Measurements from ENCODE around the gene DLGAP1.

Gene DLGAP1

GRCh38 chr18:4433717-4434116 lies 21.4 kb downstream of the DLGAP1 start:
- Histone ChIP-seq H3K36me3 (ENCODE audit: control insufficient read depth in 2 of 2, insufficient read depth in 1 of 2, low read length in 2 of 2) (no peaks in the 10 kb centered on the region), H3K4me3 (ENCODE audit: low read depth, low read length) (no peak overlapping the region), H3K4me1 (ENCODE audit: control insufficient read depth, insufficient read depth, low read length) (no peaks in the 10 kb centered on the region), H3K9me3 (ENCODE audit: control insufficient read depth, insufficient read depth, low read depth, low read length) (no peaks in the 10 kb centered on the region), H3K27ac (ENCODE audit: extremely low read depth, low read depth, low read length) (no peak overlapping the region)
- ChIA-PET POLR2A (no interaction called here), CTCF (no interaction called here)
- TF ChIP-seq, protein P1, sequence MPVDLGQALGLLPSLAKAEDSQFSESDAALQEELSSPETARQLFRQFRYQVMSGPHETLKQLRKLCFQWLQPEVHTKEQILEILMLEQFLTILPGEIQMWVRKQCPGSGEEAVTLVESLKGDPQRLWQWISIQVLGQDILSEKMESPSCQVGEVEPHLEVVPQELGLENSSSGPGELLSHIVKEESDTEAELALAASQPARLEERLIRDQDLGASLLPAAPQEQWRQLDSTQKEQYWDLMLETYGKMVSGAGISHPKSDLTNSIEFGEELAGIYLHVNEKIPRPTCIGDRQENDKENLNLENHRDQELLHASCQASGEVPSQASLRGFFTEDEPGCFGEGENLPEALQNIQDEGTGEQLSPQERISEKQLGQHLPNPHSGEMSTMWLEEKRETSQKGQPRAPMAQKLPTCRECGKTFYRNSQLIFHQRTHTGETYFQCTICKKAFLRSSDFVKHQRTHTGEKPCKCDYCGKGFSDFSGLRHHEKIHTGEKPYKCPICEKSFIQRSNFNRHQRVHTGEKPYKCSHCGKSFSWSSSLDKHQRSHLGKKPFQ (tag by site-specific recombination; IDR thresholded peaks at IDR 0.05) = no peak
- TF ChIP-seq GLI2 (tag by site-specific recombination; IDR thresholded peaks at IDR 0.05; ENCODE audit: borderline replicate concordance, low read depth) (no peak), ZNF423 (tag by site-specific recombination; IDR thresholded peaks at IDR 0.05) (no peak), OVOL3 (tag by site-specific recombination; IDR thresholded peaks at IDR 0.05) (no peak), ZSCAN5A (tag by site-specific recombination; IDR thresholded peaks at IDR 0.05) (no peak), PRDM1 (tag by site-specific recombination; IDR thresholded peaks at IDR 0.05) (no peak), ZNF202 (tag by site-specific recombination; IDR thresholded peaks at IDR 0.05; ENCODE audit: borderline replicate concordance) (no peak), ZNF843 (tag by site-specific recombination; IDR thresholded peaks at IDR 0.05) (no peak), GLI4 (tag by site-specific recombination; IDR thresholded peaks at IDR 0.05) (no peak), ZNF266 (tag by site-specific recombination; IDR thresholded peaks at IDR 0.05; ENCODE audit: low read depth) (no peak), SP7 (tag by site-specific recombination; IDR thresholded peaks at IDR 0.05) (no peak), KLF8 (tag by site-specific recombination; IDR thresholded peaks at IDR 0.05) (no peak), ZBTB48 (tag by site-specific recombination; IDR thresholded peaks at IDR 0.05) (no peak), FEZF1 (tag by site-specific recombination; IDR thresholded peaks at IDR 0.05) (no peak), ZNF645 (tag by site-specific recombination; IDR thresholded peaks at IDR 0.05) (no peak), ZNF114 (tag by site-specific recombination; IDR thresholded peaks at IDR 0.05) (no peak), ZFP37 (tag by site-specific recombination; IDR thresholded peaks at IDR 0.05) (no peak), TRIM28 (IDR thresholded peaks at IDR 0.05; ENCODE audit: borderline replicate concordance, low read length) (no peak)
- TF ChIP-seq, protein P2, sequence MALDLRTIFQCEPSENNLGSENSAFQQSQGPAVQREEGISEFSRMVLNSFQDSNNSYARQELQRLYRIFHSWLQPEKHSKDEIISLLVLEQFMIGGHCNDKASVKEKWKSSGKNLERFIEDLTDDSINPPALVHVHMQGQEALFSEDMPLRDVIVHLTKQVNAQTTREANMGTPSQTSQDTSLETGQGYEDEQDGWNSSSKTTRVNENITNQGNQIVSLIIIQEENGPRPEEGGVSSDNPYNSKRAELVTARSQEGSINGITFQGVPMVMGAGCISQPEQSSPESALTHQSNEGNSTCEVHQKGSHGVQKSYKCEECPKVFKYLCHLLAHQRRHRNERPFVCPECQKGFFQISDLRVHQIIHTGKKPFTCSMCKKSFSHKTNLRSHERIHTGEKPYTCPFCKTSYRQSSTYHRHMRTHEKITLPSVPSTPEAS (tag by site-specific recombination; IDR thresholded peaks at IDR 0.05) = no peak
- TF ChIP-seq, protein P3, sequence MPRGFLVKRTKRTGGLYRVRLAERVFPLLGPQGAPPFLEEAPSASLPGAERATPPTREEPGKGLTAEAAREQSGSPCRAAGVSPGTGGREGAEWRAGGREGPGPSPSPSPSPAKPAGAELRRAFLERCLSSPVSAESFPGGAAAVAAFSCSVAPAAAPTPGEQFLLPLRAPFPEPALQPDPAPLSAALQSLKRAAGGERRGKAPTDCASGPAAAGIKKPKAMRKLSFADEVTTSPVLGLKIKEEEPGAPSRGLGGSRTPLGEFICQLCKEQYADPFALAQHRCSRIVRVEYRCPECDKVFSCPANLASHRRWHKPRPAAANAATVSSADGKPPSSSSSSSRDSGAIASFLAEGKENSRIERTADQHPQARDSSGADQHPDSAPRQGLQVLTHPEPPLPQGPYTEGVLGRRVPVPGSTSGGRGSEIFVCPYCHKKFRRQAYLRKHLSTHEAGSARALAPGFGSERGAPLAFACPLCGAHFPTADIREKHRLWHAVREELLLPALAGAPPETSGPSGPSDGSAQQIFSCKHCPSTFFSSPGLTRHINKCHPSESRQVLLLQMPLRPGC (tag by site-specific recombination; IDR thresholded peaks at IDR 0.05) = no peak

- Histone ChIP-seq H3K27ac (ENCODE audit: extremely low read depth, low read depth, low read length) (no peak overlapping the region), H3K36me3 (ENCODE audit: control insufficient read depth in 2 of 2, insufficient read depth in 1 of 2, low read length in 2 of 2) (no peaks in the 10 kb centered on the region), H3K4me3 (ENCODE audit: low read depth, low read length) (no peak overlapping the region), H3K9me3 (ENCODE audit: control insufficient read depth, insufficient read depth, low read depth, low read length) (no peaks in the 10 kb centered on the region), H3K4me1 (ENCODE audit: control insufficient read depth, insufficient read depth, low read length) (no peaks in the 10 kb centered on the region)
- ChIA-PET CTCF (interaction anchor here (0.6 kb wide), 1 partner anchor 21 kb away, joined by 4 read pairs; no protein-coding TSS in a partner anchor), POLR2A (no interaction called here)
- TF ChIP-seq ZNF571 (tag by site-specific recombination; IDR thresholded peaks at IDR 0.05) = no peak
- no peak for TF ChIP-seq ZNF473 (tag by site-specific recombination; IDR thresholded peaks at IDR 0.05)
- TF ChIP-seq ZFHX2 (tag by site-specific recombination; conservative IDR thresholded peaks at IDR 0.05) = no peak
- TF ChIP-seq ZNF426 (tag by site-specific recombination; IDR thresholded peaks at IDR 0.05) = no peak
- TF ChIP-seq ZFP41 (tag by site-specific recombination; IDR thresholded peaks at IDR 0.05; ENCODE audit: borderline replicate concordance) = no peak
- TF ChIP-seq, protein P4, sequence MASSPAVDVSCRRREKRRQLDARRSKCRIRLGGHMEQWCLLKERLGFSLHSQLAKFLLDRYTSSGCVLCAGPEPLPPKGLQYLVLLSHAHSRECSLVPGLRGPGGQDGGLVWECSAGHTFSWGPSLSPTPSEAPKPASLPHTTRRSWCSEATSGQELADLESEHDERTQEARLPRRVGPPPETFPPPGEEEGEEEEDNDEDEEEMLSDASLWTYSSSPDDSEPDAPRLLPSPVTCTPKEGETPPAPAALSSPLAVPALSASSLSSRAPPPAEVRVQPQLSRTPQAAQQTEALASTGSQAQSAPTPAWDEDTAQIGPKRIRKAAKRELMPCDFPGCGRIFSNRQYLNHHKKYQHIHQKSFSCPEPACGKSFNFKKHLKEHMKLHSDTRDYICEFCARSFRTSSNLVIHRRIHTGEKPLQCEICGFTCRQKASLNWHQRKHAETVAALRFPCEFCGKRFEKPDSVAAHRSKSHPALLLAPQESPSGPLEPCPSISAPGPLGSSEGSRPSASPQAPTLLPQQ (tag by site-specific recombination; IDR thresholded peaks at IDR 0.05) = no peak
- no peak for TF ChIP-seq ZBTB48 (tag by site-specific recombination; IDR thresholded peaks at IDR 0.05)
- no peak for TF ChIP-seq ZEB2 (tag by site-specific recombination; IDR thresholded peaks at IDR 0.05)
- no peak for TF ChIP-seq ZNF221 (tag by site-specific recombination; IDR thresholded peaks at IDR 0.05; ENCODE audit: borderline replicate concordance)
- no peak for TF ChIP-seq ZNF433 (tag by site-specific recombination; IDR thresholded peaks at IDR 0.05; ENCODE audit: low read depth)
- no peak for TF ChIP-seq ZNF791 (tag by site-specific recombination; IDR thresholded peaks at IDR 0.05)
These were observed 24.3 kb downstream of the DLGAP1 start for GRCh38 chr18:4430836-4431235.
